ENCODE results near the gene FXN.

Gene FXN

GRCh38 chr9:69066955-69067354 lies 31.4 kb downstream of the FXN start:
- FAIRE-seq (no peak), DNase-seq (ENCODE audit: insufficient read length, low spot score) (no peak)
- no peak for TF ChIP-seq POLR2A (IDR thresholded peaks at IDR 0.05; ENCODE audit: low read depth, low read length)

GRCh38 chr9:69070201-69070600 lies 34.6 kb downstream of the FXN start:
- DNase-seq (ENCODE audit: insufficient read length, low spot score), result no peak
- no peak for FAIRE-seq
- no peak for TF ChIP-seq POLR2A (IDR thresholded peaks at IDR 0.05; ENCODE audit: low read depth, low read length)

- TF ChIP-seq POLR2A (IDR thresholded peaks at IDR 0.05; ENCODE audit: low read depth, low read length), result no peak
- FAIRE-seq, result no peak
- no peak for DNase-seq (ENCODE audit: insufficient read length, low spot score)
Measured at GRCh38 chr9:69071059-69071458, 35.5 kb downstream of the FXN start.

GRCh38 chr9:69073103-69073502 lies 37.6 kb downstream of the FXN start:
- TF ChIP-seq POLR2A (IDR thresholded peaks at IDR 0.05; ENCODE audit: low read depth, low read length), result no peak
- no peak for FAIRE-seq

GRCh38 chr9:69074801-69075200 lies 39.2 kb downstream of the FXN start:
- no peak for TF ChIP-seq POLR2A (IDR thresholded peaks at IDR 0.05; ENCODE audit: low read depth, low read length)
- no peak for FAIRE-seq
- DNase-seq (ENCODE audit: insufficient read length, low spot score), result no peak

More at GRCh38 chr9:69073103-69073502, 37.6 kb downstream of the FXN start:
- DNase-seq (ENCODE audit: insufficient read length, low spot score), result no peak

GRCh38 chr9:69076550-69076949 lies 41.0 kb downstream of the FXN start:
- DNase-seq (ENCODE audit: insufficient read length, low spot score) (no peak), FAIRE-seq (no peak)
- TF ChIP-seq POLR2A (IDR thresholded peaks at IDR 0.05; ENCODE audit: low read depth, low read length), result no peak

GRCh38 chr9:69078069-69078468 lies 42.5 kb downstream of the FXN start:
- DNase-seq (ENCODE audit: insufficient read length, low spot score) (no peak), FAIRE-seq (no peak)
- TF ChIP-seq POLR2A (IDR thresholded peaks at IDR 0.05; ENCODE audit: low read depth, low read length), result no peak

- peak; percentile 61 for FAIRE-seq
- TF ChIP-seq POLR2A (IDR thresholded peaks at IDR 0.05; ENCODE audit: low read depth, low read length), result no peak
- DNase-seq (ENCODE audit: insufficient read length, low spot score), result no peak
Measured at GRCh38 chr9:69078581-69078980, 43.0 kb downstream of the FXN start.

GRCh38 chr9:69079186-69079585 lies 43.6 kb downstream of the FXN start:
- FAIRE-seq, result no peak

GRCh38 chr9:69081261-69081660 lies 45.7 kb downstream of the FXN start:
- DNase-seq (ENCODE audit: insufficient read length, low spot score) (no peak), FAIRE-seq (peak; percentile 60)
- no peak for TF ChIP-seq POLR2A (IDR thresholded peaks at IDR 0.05; ENCODE audit: low read depth, low read length)

More at GRCh38 chr9:69079186-69079585, 43.6 kb downstream of the FXN start:
- no peak for DNase-seq (ENCODE audit: insufficient read length, low spot score)
- TF ChIP-seq POLR2A (IDR thresholded peaks at IDR 0.05; ENCODE audit: low read depth, low read length), result no peak

GRCh38 chr9:69083321-69083720 lies 47.8 kb downstream of the FXN start:
- no peak for DNase-seq (ENCODE audit: insufficient read length, low spot score)
- no peak for TF ChIP-seq POLR2A (IDR thresholded peaks at IDR 0.05; ENCODE audit: low read depth, low read length)
- FAIRE-seq, result no peak

GRCh38 chr9:69085569-69086283 lies 50.2 kb downstream of the FXN start:
- FAIRE-seq (peak; percentile 82), DNase-seq (ENCODE audit: insufficient read length, low spot score) (no peak)
- no peak for TF ChIP-seq POLR2A (IDR thresholded peaks at IDR 0.05; ENCODE audit: low read depth, low read length)

GRCh38 chr9:69086312-69086711 lies 50.8 kb downstream of the FXN start:
- no peak for FAIRE-seq
- no peak for TF ChIP-seq POLR2A (IDR thresholded peaks at IDR 0.05; ENCODE audit: low read depth, low read length)
- no peak for DNase-seq (ENCODE audit: insufficient read length, low spot score)

GRCh38 chr9:69086769-69087168 lies 51.2 kb downstream of the FXN start:
- TF ChIP-seq POLR2A (IDR thresholded peaks at IDR 0.05; ENCODE audit: low read depth, low read length), result no peak
- peak; percentile 52 for FAIRE-seq
- no peak for DNase-seq (ENCODE audit: insufficient read length, low spot score)

GRCh38 chr9:69089082-69089481 lies 53.5 kb downstream of the FXN start:
- no peak for TF ChIP-seq POLR2A (IDR thresholded peaks at IDR 0.05; ENCODE audit: low read depth, low read length)
- FAIRE-seq (no peak), DNase-seq (ENCODE audit: insufficient read length, low spot score) (no peak)
